HG02884 (cell line): ENCODE data around the gene AGXT2.
"Not testable (repeated sequence)": the region's sequence is repeated elsewhere in the genome, so short reads cannot be mapped to it uniquely, and the experiment has no call there.

Source experiments
- ATAC-seq: cut with Tn5 transposase; IDR thresholded peaks from one replicate; pipeline ENCODE4 v1.9.1; 2021; ENCODE audit warnings: mild to moderate bottlenecking, moderate library complexity; ENCODE audit not compliant: unreplicated experiment

The AGXT2 gene

GRCh38 chr5:35056686-35057085 is 8.9 kb upstream of the AGXT2 start:
- no peak for ATAC-seq

- ATAC-seq = no peak
Measured at GRCh38 chr5:35052838-35053237, 5.1 kb upstream of the AGXT2 start.

GRCh38 chr5:35050541-35051126 is 2.9 kb upstream of the AGXT2 start:
- ATAC-seq = no peak

GRCh38 chr5:35048910-35049309 is 1.2 kb upstream of the AGXT2 start:
- no peak for ATAC-seq

- ATAC-seq = no peak
Measured at GRCh38 chr5:35046774-35047173, 975 bp downstream of the AGXT2 start.

GRCh38 chr5:35045280-35045679 is 2.5 kb downstream of the AGXT2 start:
- no peak for ATAC-seq

GRCh38 chr5:35044649-35045048 is 3.1 kb downstream of the AGXT2 start:
- ATAC-seq = no peak

- no peak for ATAC-seq
Measured at GRCh38 chr5:35042781-35043180, 5.0 kb downstream of the AGXT2 start.

GRCh38 chr5:35041261-35041660 is 6.5 kb downstream of the AGXT2 start:
- no peak for ATAC-seq

GRCh38 chr5:35038891-35039290 is 8.9 kb downstream of the AGXT2 start:
- ATAC-seq = no peak

- ATAC-seq = no peak
Measured at GRCh38 chr5:35036536-35036935, 11.2 kb downstream of the AGXT2 start.

- not testable (repeated sequence) for ATAC-seq
Measured at GRCh38 chr5:35035929-35036328, 11.8 kb downstream of the AGXT2 start.

- no peak for ATAC-seq
Measured at GRCh38 chr5:35035271-35035670, 12.5 kb downstream of the AGXT2 start.

- no peak for ATAC-seq
Measured at GRCh38 chr5:35032356-35032755, 15.4 kb downstream of the AGXT2 start.

GRCh38 chr5:35031276-35031675 is 16.5 kb downstream of the AGXT2 start:
- ATAC-seq = no peak

GRCh38 chr5:35030426-35031100 is 17.2 kb downstream of the AGXT2 start:
- ATAC-seq = no peak

- no peak for ATAC-seq
Measured at GRCh38 chr5:35029333-35029732, 18.4 kb downstream of the AGXT2 start.

GRCh38 chr5:35026941-35027340 is 20.8 kb downstream of the AGXT2 start:
- ATAC-seq = no peak

GRCh38 chr5:35026280-35026840 is 21.4 kb downstream of the AGXT2 start:
- no peak for ATAC-seq

- ATAC-seq = no peak
Measured at GRCh38 chr5:35024911-35025510, 22.7 kb downstream of the AGXT2 start.

GRCh38 chr5:35023391-35024178 is 24.2 kb downstream of the AGXT2 start:
- no peak for ATAC-seq
